A673 (cell line): ENCODE results near the gene SENP7. TPM values are rescaled to one million over a fixed set of nuclear protein-coding genes. Genes with fewer than 3 reads are reported as not detected.

Experiments
- BruUV-seq: library from RNA; stranded (reverse); fragments of 400-500 nt; replicated peaks from 2 replicates; lab custom pipeline; 2021; lab: Mats Ljungman, UMichigan
- CTCF ChIA-PET: fragments of 300-600 bp; sonication (Branson Sonifier 250); formaldehyde crosslinking; loops from one replicate; lab custom pipeline; 2022; ENCODE audit warnings: antibody characterized with exemption; lab: Charles Lee
- POLR2A ChIA-PET: fragments of 300-600 bp; sonication (Branson Sonifier 250); formaldehyde crosslinking; loops from one replicate; lab custom pipeline; 2022; ENCODE audit warnings: antibody characterized with exemption; ENCODE audit not compliant: low non-redundant PET; lab: Charles Lee
- DNase-seq: peaks from one replicate; pipeline ENCODE4 v3.0.0-alpha.2; 2015; ENCODE audit warnings: low spot score
- H3K27ac ChIP-seq: fragments of 200-600 bp; sonication (generic); 2 replicates; pipeline ENCODE4 v1.5.1; 2016; ENCODE audit warnings: mixed run types, low read depth, mild to moderate bottlenecking, mixed read lengths, antibody characterized with exemption, low read length; ENCODE audit not compliant: poor library complexity, severe bottlenecking
- H3K27me3 ChIP-seq: fragments of 200-600 bp; sonication (generic); replicated peaks from 2 replicates; pipeline ENCODE4 v1.6.1; 2017; ENCODE audit warnings: mixed run types, low read depth, mild to moderate bottlenecking, mixed read lengths, antibody characterized with exemption, low read length; ENCODE audit not compliant: insufficient read depth, poor library complexity
- H3K36me3 ChIP-seq: fragments of 200-600 bp; sonication (generic); 2 replicates; pipeline ENCODE4 v1.6.1; 2016; ENCODE audit warnings: mixed run types, mild to moderate bottlenecking, mixed read lengths, antibody characterized with exemption, low read length; ENCODE audit not compliant: insufficient read depth, poor library complexity, severe bottlenecking
- H3K4me1 ChIP-seq: fragments of 200-600 bp; sonication (generic); 2 replicates; pipeline ENCODE4 v1.6.1; 2017; ENCODE audit warnings: mixed run types, mild to moderate bottlenecking, mixed read lengths, antibody characterized with exemption, low read length; ENCODE audit not compliant: insufficient read depth, poor library complexity, severe bottlenecking
- H3K4me3 ChIP-seq: fragments of 200-600 bp; sonication (generic); 2 replicates; pipeline ENCODE4 v1.5.1; 2016; ENCODE audit warnings: low read depth, mixed run types, mild to moderate bottlenecking, mixed read lengths, low read length; ENCODE audit not compliant: poor library complexity, severe bottlenecking
- H3K9me3 ChIP-seq: fragments of 200-600 bp; sonication (generic); 2 replicates; pipeline ENCODE4 v1.6.1; 2016; ENCODE audit warnings: mixed run types, low read depth, mild to moderate bottlenecking, mixed read lengths, antibody characterized with exemption, low read length; ENCODE audit not compliant: poor library complexity, severe bottlenecking
- EZH2 ChIP-seq: fragments of 200-600 bp; sonication (generic); IDR thresholded peaks from 2 replicates; pipeline ENCODE4 v1.6.1; 2017; ENCODE audit warnings: borderline replicate concordance, low read depth, mild to moderate bottlenecking, mixed read lengths, antibody characterized with exemption, low read length; ENCODE audit not compliant: poor library complexity, severe bottlenecking
- intact Hi-C: fragments of 100-400 bp; cut with micrococcal nuclease; formaldehyde crosslinking; loops from one replicate; pipeline ENCODE4 v1.10.0; 2022; ENCODE audit not compliant: unreplicated experiment
- total RNA-seq: library from RNA; stranded (reverse); gene quantifications from 2 replicates; pipeline ENCODE4 v1.2.3, GENCODE V29; 2021
- TF ChIP-seq, protein P1 (sequence below): fragments of 300-800, 200-600 bp; sonication (generic); conservative IDR thresholded peaks from 2 replicates; pipeline ENCODE4 v1.5.1; 2017; ENCODE audit warnings: low read depth, mild to moderate bottlenecking, antibody characterized with exemption, low read length, moderate library complexity, mixed read lengths

SENP7 gene
- total RNA-seq, 1 experiment from 2014 or later: 10.2 TPM

DNA sequence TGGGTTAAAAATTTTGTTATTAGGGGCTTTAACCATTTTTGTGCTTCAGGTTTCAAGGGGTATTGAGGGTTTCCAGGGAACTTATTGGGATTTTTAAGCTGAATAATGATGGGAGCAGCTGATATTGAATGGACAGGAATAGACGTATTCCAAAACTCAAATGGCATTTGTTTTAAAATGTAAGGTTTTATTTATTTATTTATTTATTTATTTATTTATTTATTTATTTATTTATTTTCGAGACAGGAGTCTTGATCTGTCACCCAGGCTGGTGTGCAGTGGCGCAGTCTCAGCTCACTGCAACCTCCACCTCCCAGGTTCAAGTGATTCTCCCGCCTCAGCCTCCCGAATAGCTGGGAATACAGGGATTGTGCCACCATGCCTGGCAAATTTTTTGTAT lies 22.2 kb upstream of the SENP7 start:
- CTCF ChIA-PET: no interaction called here
- no peaks in the 10 kb centered on the region for H3K27me3 ChIP-seq
- BruUV-seq: no TSS peak
- no peak for TF ChIP-seq EZH2
- TF ChIP-seq, protein P1, sequence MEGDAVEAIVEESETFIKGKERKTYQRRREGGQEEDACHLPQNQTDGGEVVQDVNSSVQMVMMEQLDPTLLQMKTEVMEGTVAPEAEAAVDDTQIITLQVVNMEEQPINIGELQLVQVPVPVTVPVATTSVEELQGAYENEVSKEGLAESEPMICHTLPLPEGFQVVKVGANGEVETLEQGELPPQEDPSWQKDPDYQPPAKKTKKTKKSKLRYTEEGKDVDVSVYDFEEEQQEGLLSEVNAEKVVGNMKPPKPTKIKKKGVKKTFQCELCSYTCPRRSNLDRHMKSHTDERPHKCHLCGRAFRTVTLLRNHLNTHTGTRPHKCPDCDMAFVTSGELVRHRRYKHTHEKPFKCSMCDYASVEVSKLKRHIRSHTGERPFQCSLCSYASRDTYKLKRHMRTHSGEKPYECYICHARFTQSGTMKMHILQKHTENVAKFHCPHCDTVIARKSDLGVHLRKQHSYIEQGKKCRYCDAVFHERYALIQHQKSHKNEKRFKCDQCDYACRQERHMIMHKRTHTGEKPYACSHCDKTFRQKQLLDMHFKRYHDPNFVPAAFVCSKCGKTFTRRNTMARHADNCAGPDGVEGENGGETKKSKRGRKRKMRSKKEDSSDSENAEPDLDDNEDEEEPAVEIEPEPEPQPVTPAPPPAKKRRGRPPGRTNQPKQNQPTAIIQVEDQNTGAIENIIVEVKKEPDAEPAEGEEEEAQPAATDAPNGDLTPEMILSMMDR: no peak
- intact Hi-C loops: no loop called here
- no peaks in the 10 kb centered on the region for H3K36me3 ChIP-seq
- no peak overlapping the region for H3K27ac ChIP-seq
- DNase-seq: no peak
- no peaks in the 10 kb centered on the region for H3K4me1 ChIP-seq
- POLR2A ChIA-PET: interaction anchor here (0.5 kb wide), 1 partner anchor 1374 kb away, joined by 4 read pairs; no protein-coding TSS in a partner anchor
- no peaks in the 10 kb centered on the region for H3K9me3 ChIP-seq
- no peak overlapping the region for H3K4me3 ChIP-seq

- POLR2A ChIA-PET: no interaction called here
- no TSS peak for BruUV-seq
- intact Hi-C loops: no loop called here
Observed at GRCh38 chr3:101533603-101533968, 20.6 kb upstream of the SENP7 start.

GRCh38 chr3:101532783-101533602 lies 20.0 kb upstream of the SENP7 start:
- no peaks in the 10 kb centered on the region for H3K4me1 ChIP-seq
- H3K4me3 ChIP-seq: no peak overlapping the region
- no peaks in the 10 kb centered on the region for H3K27me3 ChIP-seq
- no peak overlapping the region for H3K27ac ChIP-seq
- no peaks in the 10 kb centered on the region for H3K36me3 ChIP-seq
- CTCF ChIA-PET: no interaction called here
- intact Hi-C loops: no loop called here
- no TSS peak for BruUV-seq
- POLR2A ChIA-PET: no interaction called here
- no peak for DNase-seq
- TF ChIP-seq EZH2: no peak
- TF ChIP-seq, protein P1: no peak
- no peaks in the 10 kb centered on the region for H3K9me3 ChIP-seq

More at GRCh38 chr3:101533603-101533968, 20.6 kb upstream of the SENP7 start:
- H3K4me3 ChIP-seq: no peak overlapping the region
- H3K4me1 ChIP-seq: no peaks in the 10 kb centered on the region
- H3K27me3 ChIP-seq: no peaks in the 10 kb centered on the region
- CTCF ChIA-PET: no interaction called here
- no peak overlapping the region for H3K27ac ChIP-seq
- no peak for DNase-seq
- H3K36me3 ChIP-seq: no peaks in the 10 kb centered on the region
- no peaks in the 10 kb centered on the region for H3K9me3 ChIP-seq
- TF ChIP-seq, protein P1: no peak
- no peak for TF ChIP-seq EZH2
